ENCODE data around the gene MTRR.

DNA sequence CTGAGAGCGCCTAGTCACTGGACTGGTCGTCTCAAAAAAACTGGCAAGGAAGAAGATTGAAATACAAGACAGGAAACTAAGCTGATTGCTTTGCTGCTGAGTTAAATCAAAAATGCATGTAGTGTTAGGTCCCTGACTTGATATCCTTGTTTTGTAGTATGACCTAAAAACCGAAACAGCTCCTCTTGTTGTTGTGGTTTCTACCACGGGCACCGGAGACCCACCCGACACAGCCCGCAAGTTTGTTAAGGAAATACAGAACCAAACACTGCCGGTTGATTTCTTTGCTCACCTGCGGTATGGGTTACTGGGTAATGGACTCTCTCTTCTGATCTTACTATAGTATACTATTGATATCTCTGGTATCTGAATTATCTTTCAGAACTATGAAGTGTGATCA is 4.3 kb downstream of the MTRR start:
- TF ChIP-seq POLR2AphosphoS5 (IDR thresholded peaks at IDR 0.05) (no peak), POLR2A (IDR thresholded peaks at IDR 0.05) (no peak)
- TF ChIP-seq, protein P1, sequence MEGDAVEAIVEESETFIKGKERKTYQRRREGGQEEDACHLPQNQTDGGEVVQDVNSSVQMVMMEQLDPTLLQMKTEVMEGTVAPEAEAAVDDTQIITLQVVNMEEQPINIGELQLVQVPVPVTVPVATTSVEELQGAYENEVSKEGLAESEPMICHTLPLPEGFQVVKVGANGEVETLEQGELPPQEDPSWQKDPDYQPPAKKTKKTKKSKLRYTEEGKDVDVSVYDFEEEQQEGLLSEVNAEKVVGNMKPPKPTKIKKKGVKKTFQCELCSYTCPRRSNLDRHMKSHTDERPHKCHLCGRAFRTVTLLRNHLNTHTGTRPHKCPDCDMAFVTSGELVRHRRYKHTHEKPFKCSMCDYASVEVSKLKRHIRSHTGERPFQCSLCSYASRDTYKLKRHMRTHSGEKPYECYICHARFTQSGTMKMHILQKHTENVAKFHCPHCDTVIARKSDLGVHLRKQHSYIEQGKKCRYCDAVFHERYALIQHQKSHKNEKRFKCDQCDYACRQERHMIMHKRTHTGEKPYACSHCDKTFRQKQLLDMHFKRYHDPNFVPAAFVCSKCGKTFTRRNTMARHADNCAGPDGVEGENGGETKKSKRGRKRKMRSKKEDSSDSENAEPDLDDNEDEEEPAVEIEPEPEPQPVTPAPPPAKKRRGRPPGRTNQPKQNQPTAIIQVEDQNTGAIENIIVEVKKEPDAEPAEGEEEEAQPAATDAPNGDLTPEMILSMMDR (IDR thresholded peaks at IDR 0.05), result no peak

All from prostate gland (tissue), 2 donors.